Frontal cortex (tissue), 4 donors: ENCODE measurements around the gene CD302. TPM values are rescaled to one million over a fixed set of nuclear protein-coding genes. Genes with fewer than 3 reads are reported as not detected.
"Not testable (repeated sequence)": the region's sequence is repeated elsewhere in the genome, so short reads cannot be mapped to it uniquely, and the experiment has no call there.

Source experiments
- DNase-seq, 2 donors: peaks; one replicate each; pipeline ENCODE4 v3.0.0; 2012; ENCODE audit warnings: low spot score in 2 of 2
- FAIRE-seq: peaks from 2 replicates; lab custom pipeline; 2012; peaks lifted over from hg19 to GRCh38; lab: Jason Lieb, UNC
- total RNA-seq: library from RNA; depleted of rRNA; stranded (reverse); fragments of >200 nt; gene quantifications from one replicate; pipeline ENCODE4 v1.2.3, GENCODE V29; 2014
- donor health status: control.
- donor health status: control.
- donor health status: control.

Gene CD302, protein sequence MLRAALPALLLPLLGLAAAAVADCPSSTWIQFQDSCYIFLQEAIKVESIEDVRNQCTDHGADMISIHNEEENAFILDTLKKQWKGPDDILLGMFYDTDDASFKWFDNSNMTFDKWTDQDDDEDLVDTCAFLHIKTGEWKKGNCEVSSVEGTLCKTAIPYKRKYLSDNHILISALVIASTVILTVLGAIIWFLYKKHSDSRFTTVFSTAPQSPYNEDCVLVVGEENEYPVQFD
- 1.6 TPM for total RNA-seq

- no peak for FAIRE-seq
Observed at GRCh38 chr2:159797543-159798375, at the start of gene CD302. Gene CD302 (minus strand): TSS chr2:159798208. CDS start chr2:159798198, 10 bp downstream.

DNA sequence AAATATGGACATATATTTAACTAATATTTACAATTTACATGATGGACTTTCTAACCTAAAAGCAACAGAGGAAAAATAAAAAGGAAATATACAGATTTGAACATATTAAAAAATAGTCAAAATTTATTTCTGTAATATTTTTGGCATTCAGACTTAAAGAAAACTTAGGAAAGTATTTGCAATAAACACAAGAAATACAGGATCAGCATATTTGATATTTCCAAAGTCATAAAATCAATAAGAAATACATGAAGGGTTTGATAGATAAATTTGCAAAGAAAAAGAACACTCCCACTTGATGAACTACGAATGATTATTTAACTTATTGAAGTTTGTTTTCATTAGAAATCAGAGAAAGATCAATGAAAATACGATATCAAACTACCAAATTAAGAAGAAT is 48.6 kb upstream of the CD302 start:
- FAIRE-seq (peak; percentile 24), DNase-seq (no peak)

More at GRCh38 chr2:159797543-159798375, at the start of gene CD302:
- DNase-seq: peak; percentile 50 to 73

- FAIRE-seq (no peak), DNase-seq (no peak)
Observed at GRCh38 chr2:159840616-159841015, 42.6 kb upstream of the CD302 start.

GRCh38 chr2:159832858-159833257 is 34.9 kb upstream of the CD302 start:
- no peak for FAIRE-seq
- DNase-seq: no peak

GRCh38 chr2:159832026-159832425 is 34.0 kb upstream of the CD302 start:
- no peak for DNase-seq
- no peak for FAIRE-seq

GRCh38 chr2:159829376-159829775 is 31.4 kb upstream of the CD302 start:
- FAIRE-seq: no peak
- no peak for DNase-seq

DNA sequence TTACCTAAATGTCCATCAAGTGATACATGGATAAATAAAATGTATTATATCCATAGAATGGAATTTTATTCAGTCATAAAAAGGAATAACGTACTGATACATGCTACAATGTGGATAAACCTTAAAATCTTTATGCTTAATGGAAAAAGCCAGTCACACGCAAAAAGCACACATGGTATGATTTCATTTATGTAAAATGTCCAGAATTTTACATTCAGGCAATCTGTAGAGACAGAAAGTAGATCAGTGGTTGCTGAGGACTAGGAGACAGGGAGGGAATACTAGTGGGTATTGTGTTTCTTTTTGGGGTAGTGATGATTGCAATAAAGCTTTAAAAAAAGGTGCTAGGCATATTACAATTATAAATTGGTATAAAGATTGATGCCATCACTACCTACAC is 30.7 kb upstream of the CD302 start:
- DNase-seq (no peak), FAIRE-seq (no peak)

- DNase-seq, FAIRE-seq: not testable (repeated sequence)
Observed at GRCh38 chr2:159822478-159822833, 24.4 kb upstream of the CD302 start.

DNA sequence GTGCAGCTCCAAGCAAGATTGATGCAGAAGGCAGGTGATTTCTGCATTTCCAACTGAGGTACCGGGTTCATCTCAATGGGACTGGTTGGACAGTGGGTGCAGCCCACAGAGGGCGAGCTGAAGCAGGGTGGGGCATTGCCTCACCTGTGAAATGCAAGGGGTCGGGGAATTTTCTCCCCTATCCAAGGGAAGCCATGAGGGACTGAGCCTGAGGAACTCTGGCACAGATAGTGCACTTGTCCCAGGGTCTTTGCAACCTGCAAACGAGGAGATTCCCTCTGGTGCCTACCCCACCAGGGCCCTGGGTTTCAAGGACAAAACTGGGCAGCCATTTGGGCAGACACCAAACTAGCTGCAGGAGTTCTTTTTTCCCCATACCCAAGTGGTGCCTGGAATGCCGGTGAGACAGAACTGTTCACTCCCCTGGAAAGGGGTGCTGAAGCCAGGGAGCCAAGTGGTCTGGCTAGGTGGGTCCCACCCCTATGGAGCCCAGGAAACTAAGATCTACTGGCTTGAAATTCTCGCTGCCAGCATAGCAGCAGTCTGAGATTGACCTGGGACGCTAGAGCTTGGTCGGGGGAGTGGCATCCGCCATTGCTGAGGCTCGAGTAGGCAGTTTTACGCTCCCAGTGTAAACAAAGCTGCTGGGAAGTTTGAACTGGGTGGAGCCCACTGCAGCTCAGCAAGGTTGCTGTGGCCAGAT is 23.9 kb upstream of the CD302 start:
- not testable (repeated sequence) for FAIRE-seq, DNase-seq

DNA sequence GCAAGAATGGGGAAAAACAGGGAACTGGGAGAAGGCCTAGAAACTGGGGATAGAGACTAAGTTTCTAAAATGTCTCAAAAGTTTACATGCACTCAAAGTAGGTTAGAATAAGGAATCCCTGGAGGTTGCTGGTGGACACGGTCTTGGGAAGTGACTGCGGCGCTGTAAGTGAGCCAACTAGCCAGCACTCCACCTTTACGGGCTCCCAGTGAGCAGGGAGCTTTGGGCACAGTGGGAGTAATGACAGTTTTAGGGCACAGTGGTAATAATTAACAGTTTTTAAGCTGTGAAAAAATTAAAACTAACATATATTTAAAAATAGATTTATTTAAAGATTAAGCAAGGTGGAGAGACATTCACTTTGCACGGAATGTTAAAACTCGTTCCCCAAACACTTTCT is 20.9 kb upstream of the CD302 start:
- no peak for FAIRE-seq
- no peak for DNase-seq

GRCh38 chr2:159817283-159817682 is 19.3 kb upstream of the CD302 start:
- FAIRE-seq (no peak), DNase-seq (no peak)

DNA sequence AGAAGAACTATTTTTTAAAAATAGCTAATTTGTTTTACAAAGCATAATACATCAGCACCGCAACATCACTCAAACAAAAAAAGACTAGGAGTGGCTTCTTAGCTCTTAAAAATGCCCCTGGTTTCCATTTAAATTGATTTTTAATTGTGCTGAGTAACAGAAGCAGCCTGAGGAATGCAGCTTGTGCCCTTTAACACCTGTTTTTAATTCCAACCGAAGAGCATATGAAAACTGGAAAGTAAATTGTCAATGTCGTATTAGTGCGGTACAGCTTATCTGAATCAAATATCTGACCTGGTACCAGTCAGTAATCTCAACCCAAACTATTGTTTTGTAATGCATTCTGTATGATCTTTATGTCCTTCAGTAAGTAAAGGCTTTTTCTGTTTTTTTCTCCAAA is 13.2 kb upstream of the CD302 start:
- DNase-seq: no peak
- no peak for FAIRE-seq

DNA sequence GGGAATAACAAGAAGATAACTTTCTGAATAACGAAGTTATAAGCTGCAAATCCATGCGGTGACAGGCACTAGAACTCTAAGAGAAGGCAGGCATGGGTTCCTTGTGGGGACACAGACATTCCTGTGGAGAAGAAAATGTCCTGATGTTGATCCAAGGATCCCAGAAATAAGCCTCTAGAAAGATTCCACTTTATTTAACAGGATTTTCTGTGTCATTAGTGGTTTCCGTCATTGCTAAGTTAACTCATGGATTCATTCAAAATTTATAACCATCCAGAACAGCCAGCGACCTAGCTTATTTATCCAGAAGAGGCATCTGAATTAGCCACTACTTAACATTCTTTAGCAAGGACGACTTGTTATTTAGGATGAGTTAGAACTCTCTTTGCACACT is 10.0 kb upstream of the CD302 start:
- FAIRE-seq (no peak), DNase-seq (no peak)

DNA sequence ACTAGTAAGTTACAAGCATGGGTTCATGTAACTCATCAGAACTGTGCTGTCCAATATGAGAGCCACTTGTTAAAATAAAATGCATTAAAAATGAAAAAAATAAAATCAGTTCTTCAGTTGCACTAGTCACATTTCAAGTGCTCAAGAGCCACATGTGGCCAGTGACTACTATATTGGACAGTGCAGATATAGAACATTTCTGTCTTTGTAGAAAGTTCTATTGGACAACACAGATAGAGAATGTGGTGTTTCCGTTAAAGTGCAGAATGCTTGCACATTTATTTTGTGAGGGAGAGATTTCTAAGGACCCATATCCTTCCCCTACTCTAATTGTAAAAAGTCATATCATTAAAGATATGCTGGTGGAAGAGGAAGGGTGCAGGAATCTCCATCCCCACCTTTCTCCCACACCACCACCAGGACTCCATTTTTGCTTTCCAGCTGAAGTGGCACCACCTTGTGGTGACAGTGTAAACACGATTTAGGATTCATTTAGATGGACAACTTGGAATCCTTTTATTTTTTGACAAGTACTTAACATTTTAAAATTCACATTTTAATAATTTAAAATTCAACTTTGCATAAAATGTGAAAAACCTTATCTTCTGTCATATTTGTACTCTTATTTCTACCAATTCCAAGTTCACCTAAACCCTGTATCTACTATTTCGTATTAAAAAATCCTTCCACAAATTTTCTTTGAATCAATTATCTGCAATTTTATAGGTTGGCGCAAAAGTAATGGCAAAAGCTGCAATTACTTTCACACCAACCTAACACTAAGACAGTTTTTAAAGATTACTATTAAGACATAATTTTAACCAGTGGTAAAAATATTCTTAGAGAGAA is 9.4 kb upstream of the CD302 start:
- DNase-seq (no peak), FAIRE-seq (peak; percentile 53)

DNA sequence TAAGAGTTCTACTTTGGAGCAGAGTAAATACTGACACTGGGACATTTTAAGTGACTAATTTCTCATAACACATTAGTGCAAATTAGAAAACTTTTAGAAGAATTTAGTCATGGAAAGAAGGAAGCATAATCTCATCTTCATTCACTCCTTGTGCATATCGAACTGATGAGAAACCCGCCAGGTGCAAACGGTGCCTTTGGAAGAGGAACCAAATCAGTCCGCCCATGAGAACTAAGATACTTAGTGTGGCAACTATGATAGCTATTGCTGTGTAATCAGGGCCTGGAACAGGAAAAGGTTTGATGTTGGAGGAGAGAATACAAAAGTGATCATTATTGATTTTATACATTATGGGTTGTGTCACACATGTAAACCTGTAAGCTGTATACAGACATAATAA is 6.9 kb upstream of the CD302 start:
- no peak for FAIRE-seq
- DNase-seq: no peak

- no peak for FAIRE-seq
Observed at GRCh38 chr2:159803235-159803962, 5.4 kb upstream of the CD302 start.

GRCh38 chr2:159802673-159803072 is 4.7 kb upstream of the CD302 start:
- no peak for FAIRE-seq

More at GRCh38 chr2:159803235-159803962, 5.4 kb upstream of the CD302 start:
- no peak for DNase-seq

DNA sequence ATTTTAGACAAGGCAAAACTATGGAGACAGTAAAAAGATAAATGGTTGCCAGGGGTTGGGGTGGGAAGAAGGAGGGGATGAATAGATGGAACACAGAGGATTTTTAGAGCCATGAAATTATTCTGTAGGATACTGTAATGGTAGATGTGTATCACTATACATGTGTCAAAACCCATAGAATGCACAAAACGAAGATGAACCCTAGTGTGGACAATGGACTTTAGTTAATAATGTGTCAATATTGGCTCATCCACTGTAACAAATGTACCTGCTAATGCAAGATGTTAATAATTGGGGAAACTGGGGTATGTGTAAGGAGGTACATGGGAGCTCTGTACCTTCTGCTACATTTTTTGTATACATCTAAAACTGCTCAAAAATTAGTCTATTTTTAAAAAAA is 1.8 kb upstream of the CD302 start:
- DNase-seq: no peak
- FAIRE-seq: no peak

More at GRCh38 chr2:159802673-159803072, 4.7 kb upstream of the CD302 start:
- DNase-seq: no peak

DNA sequence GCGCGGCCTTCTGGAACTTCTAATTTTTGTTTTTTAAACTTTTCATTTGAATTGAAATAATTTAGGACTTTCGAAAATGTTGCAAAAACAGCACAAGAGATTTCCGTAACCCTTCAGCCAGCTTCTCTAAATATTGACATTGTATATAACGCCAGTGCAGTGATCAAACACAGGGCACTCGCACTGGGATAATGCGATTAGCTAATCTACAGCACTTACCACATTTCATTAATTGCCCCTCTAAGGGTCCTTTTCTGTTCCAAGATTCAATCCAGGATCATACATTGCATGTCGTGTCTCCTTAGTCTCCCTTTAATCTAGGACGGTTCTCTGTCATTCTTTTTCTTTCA is 343 bp upstream of the CD302 start:
- no peak for FAIRE-seq
- no peak for DNase-seq

DNA sequence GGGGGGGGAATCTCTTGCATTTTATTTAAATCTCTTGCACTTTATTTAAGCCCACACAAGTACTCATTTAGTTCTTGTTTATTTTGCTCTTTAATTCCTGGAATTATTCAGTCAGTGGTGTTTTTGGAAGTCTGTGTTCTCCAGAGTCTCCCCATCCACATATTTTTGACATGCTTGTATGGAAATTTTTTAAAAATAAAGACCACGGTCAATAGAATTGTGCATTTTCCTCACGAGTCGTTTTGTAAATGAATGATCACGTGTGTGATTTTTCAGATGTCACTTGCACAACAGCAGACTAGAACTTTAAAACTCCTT is 824 bp downstream of the CD302 start:
- DNase-seq: no peak
- no peak for FAIRE-seq
